OCI-LY3 (cell line): Measurements from ENCODE around the gene DCAF10.

ENCODE experiments used
- EZH2phosphoT487 ChIP-seq: fragments of 200-600 bp; shearing (Covaris generic); IDR thresholded peaks from 2 replicates; pipeline ENCODE4 v1.6.1; 2018; ENCODE audit warnings: antibody characterized with exemption, mixed run types, low read depth
- TF ChIP-seq, protein P1 (sequence below): fragments of 200-600, 300-600 bp; sonication (generic); IDR thresholded peaks from 2 replicates; pipeline ENCODE4 v1.5.1; 2014; ENCODE audit warnings: antibody characterized with exemption, low read length, low read depth

DNA sequence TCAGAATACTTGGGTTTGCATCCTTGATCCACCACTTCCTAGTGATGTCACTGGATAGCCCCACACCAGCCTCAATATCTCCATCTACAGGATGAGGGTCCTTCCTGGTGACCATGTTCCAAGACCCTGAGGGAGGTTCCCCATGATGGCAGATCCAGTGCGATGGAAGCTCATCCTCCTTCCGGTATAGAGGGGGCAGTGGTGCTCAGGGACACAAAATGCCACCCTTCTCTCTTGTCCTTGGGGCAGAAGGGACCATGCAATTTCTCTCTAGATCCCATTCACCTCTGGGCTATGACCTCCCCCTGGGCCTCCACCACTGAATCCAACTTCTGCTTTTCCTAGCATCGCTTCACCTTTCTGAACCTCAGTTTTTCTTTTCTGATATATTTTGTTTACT lies 108.7 kb downstream of the DCAF10 start:
- TF ChIP-seq, protein P1, sequence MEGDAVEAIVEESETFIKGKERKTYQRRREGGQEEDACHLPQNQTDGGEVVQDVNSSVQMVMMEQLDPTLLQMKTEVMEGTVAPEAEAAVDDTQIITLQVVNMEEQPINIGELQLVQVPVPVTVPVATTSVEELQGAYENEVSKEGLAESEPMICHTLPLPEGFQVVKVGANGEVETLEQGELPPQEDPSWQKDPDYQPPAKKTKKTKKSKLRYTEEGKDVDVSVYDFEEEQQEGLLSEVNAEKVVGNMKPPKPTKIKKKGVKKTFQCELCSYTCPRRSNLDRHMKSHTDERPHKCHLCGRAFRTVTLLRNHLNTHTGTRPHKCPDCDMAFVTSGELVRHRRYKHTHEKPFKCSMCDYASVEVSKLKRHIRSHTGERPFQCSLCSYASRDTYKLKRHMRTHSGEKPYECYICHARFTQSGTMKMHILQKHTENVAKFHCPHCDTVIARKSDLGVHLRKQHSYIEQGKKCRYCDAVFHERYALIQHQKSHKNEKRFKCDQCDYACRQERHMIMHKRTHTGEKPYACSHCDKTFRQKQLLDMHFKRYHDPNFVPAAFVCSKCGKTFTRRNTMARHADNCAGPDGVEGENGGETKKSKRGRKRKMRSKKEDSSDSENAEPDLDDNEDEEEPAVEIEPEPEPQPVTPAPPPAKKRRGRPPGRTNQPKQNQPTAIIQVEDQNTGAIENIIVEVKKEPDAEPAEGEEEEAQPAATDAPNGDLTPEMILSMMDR, result no peak
- no peak for TF ChIP-seq EZH2phosphoT487
